ENCODE data around the gene GATB. TPM values are rescaled to one million over a fixed set of nuclear protein-coding genes. Genes with fewer than 3 reads are reported as not detected.

Gene GATB
- total RNA-seq (2014; rRNA removed; shearing (Covaris generic)) (17.7 and 19.4 TPM in 2 replicates), polyA plus RNA-seq (2016; fragmentation: Nextera tagmentation; extraction: Ambion mirVana) (16.9 and 18.9 TPM in 2 replicates)
- long read RNA-seq, transcript GATB-201 (13 exons, 2,385 nt) = major isoform, 18 of 25 reads
- long read RNA-seq, partial matches to known transcripts = 2 of 25 reads
- long read RNA-seq, other reads (novel, unspliced or antisense) = 3 of 25 reads

GRCh38 chr4:151760712-151761661 lies at the start of gene GATB:
Gene GATB, minus strand, starts transcription at chr4:151761007. Its CDS starts 25 bp downstream, at chr4:151760982.
- Mint-ChIP-seq H3K27ac (peak within 1 kb of the TSS; percentile 99), H3K9me3 (no peaks in the 10 kb centered on the region; the same call in 1 of the 3 replicates), H3K27me3 (ENCODE audit: insufficient read depth, low read depth, poor library complexity) (peaks cover 3% of the 10 kb centered on the region), H3K36me3 (ENCODE audit: low read depth) (no peaks in the 10 kb centered on the region; the same call in 1 of the 3 replicates), H3K4me1 (peaks cover 7% of the 10 kb centered on the region; the same call in 2 of the 3 replicates), H3K4me3 (peak within 1 kb of the TSS; percentile 97)
- H3K36me3 ChIP-seq (ENCODE audit: insufficient read depth) = no peaks in the 10 kb centered on the region
- DNase-seq (ENCODE audit: low spot score) (peak; percentile 100), ATAC-seq (peak; percentile 99)
- no peaks in the 10 kb centered on the region; the same call in 1 of the 2 replicates for H3K79me2 ChIP-seq (replicated peaks; ENCODE audit: insufficient read depth)
- peak; percentile 33 to 63; a peak in 3 of 4 replicates for TF ChIP-seq CTCF (conservative IDR thresholded peaks at IDR 0.05; ENCODE audit: low read depth in 2 of 2)
- peak; percentile 97 for TF ChIP-seq ETS1 (IDR thresholded peaks at IDR 0.05)
- TF ChIP-seq ZNF331 (CRISPR knock-in tag; IDR thresholded peaks at IDR 0.05; ENCODE audit: low read depth) = no peak
- no peak for TF ChIP-seq JUNB (IDR thresholded peaks at IDR 0.05; ENCODE audit: unreplicated experiment)
- TF ChIP-seq CREB1 (CRISPR knock-in tag; IDR thresholded peaks at IDR 0.05; ENCODE audit: low read depth) = peak; percentile 78
- no peak for TF ChIP-seq ZNF462 (CRISPR knock-in tag; IDR thresholded peaks at IDR 0.05)
- TF ChIP-seq POLR2AphosphoS5 (IDR thresholded peaks at IDR 0.05; ENCODE audit: low read depth) = 0 out of 2 replicates have a peak, but pooled peaks have one; percentile 21
- TF ChIP-seq ZNF114 (CRISPR knock-in tag; IDR thresholded peaks at IDR 0.05) = 0 out of 2 replicates have a peak, but pooled peaks have one; percentile 46
- TF ChIP-seq NANOG (IDR thresholded peaks at IDR 0.05; ENCODE audit: borderline replicate concordance) = no peak
- H3K27me3 ChIP-seq (ENCODE audit: insufficient read depth) = no peaks in the 10 kb centered on the region
- peak within 1 kb of the TSS; percentile 73; the same call in 1 of the 2 replicates for H3K27ac ChIP-seq (ENCODE audit: low read depth)
- H3F3A ChIP-seq (replicated peaks; ENCODE audit: low read depth) = no peaks in the 10 kb centered on the region
- H3K4me3 ChIP-seq = peak within 1 kb of the TSS; percentile 78
- peak within 1 kb of the TSS; percentile 85 for H3K4me2 ChIP-seq
- H4K20me1 ChIP-seq (replicated peaks; ENCODE audit: insufficient read depth) = no peaks in the 10 kb centered on the region
- no peaks in the 10 kb centered on the region for H3K9me2 ChIP-seq (ENCODE audit: insufficient read depth)
- H3K4me1 ChIP-seq (ENCODE audit: insufficient read depth) = peaks cover 5% of the 10 kb centered on the region; the same call in 1 of the 2 replicates
- H2AFZ ChIP-seq = peak within 1 kb of the TSS; percentile 48
